ENCODE results near the gene KISS1R. TPM values are rescaled to one million over a fixed set of nuclear protein-coding genes. Genes with fewer than 3 reads are reported as not detected.

The KISS1R gene
- total and polyA plus RNA-seq, 2 donors (not counting 1 experiment from before 2014, with no cell fraction given): not detected

- no peak overlapping the region for H3K4me2 ChIP-seq (ENCODE audit: extremely low read depth, insufficient read depth, low read length)
- no peak overlapping the region for H3K27ac ChIP-seq (ENCODE audit: insufficient read depth, low read length)
Measured at GRCh38 chr19:873084-873483, 44.0 kb upstream of the KISS1R start.

GRCh38 chr19:873561-874041 is 43.5 kb upstream of the KISS1R start:
- no peak overlapping the region for H3K27ac ChIP-seq (ENCODE audit: insufficient read depth, low read length)
- H3K27me3 ChIP-seq (ENCODE audit: control insufficient read depth, insufficient read depth, low read length): no peaks in the 10 kb centered on the region
- H3K4me1 ChIP-seq (ENCODE audit: control insufficient read depth, extremely low read depth, insufficient read depth, low read length): peaks cover 11% of the 10 kb centered on the region
- no peaks in the 10 kb centered on the region for H4K20me1 ChIP-seq (ENCODE audit: control insufficient read depth, extremely low read depth, insufficient read depth, low read length)
- no peak overlapping the region for H2AFZ ChIP-seq (ENCODE audit: low read length)
- H3K4me3 ChIP-seq (replicated peaks in 1 of 4; ENCODE audit: control extremely low read depth in 1 of 4, insufficient read depth in 1 of 4, low read depth in 3 of 4, low read length in 4 of 4): no peak overlapping the region
- no peaks in the 10 kb centered on the region for H3K9me3 ChIP-seq (ENCODE audit: control insufficient read depth, insufficient read depth, low read depth, low read length)
- H3K79me2 ChIP-seq (ENCODE audit: control insufficient read depth, insufficient read depth, low read length): no peaks in the 10 kb centered on the region
- H3K4me2 ChIP-seq (ENCODE audit: extremely low read depth, insufficient read depth, low read length): no peak overlapping the region
- H3K36me3 ChIP-seq (ENCODE audit: control insufficient read depth, insufficient read depth, low read length): peaks cover 25% of the 10 kb centered on the region
- DNase-seq (ENCODE audit: low read depth in 2 of 2): no peak
- no peak overlapping the region for H3K9ac ChIP-seq (ENCODE audit: insufficient read depth, low read length)
- TF ChIP-seq CTCF (conservative IDR thresholded peaks at IDR 0.05 in 1 of 2, IDR thresholded peaks at IDR 0.05 in 1 of 2; ENCODE audit: low read depth in 1 of 2, low read length in 2 of 2) (no peak), EZH2 (IDR thresholded peaks at IDR 0.05; ENCODE audit: low read length, missing control alignments) (no peak)

More at GRCh38 chr19:873084-873483, 44.0 kb upstream of the KISS1R start:
- no peak overlapping the region for H2AFZ ChIP-seq (ENCODE audit: low read length)
- H3K9ac ChIP-seq (ENCODE audit: insufficient read depth, low read length): no peak overlapping the region
- TF ChIP-seq CTCF (conservative IDR thresholded peaks at IDR 0.05 in 1 of 2, IDR thresholded peaks at IDR 0.05 in 1 of 2; ENCODE audit: low read depth in 1 of 2, low read length in 2 of 2): no peak
- no peak for TF ChIP-seq EZH2 (IDR thresholded peaks at IDR 0.05; ENCODE audit: low read length, missing control alignments)
- peaks cover 11% of the 10 kb centered on the region for H3K4me1 ChIP-seq (ENCODE audit: control insufficient read depth, extremely low read depth, insufficient read depth, low read length)
- H3K9me3 ChIP-seq (ENCODE audit: control insufficient read depth, insufficient read depth, low read depth, low read length): no peaks in the 10 kb centered on the region
- no peaks in the 10 kb centered on the region for H3K27me3 ChIP-seq (ENCODE audit: control insufficient read depth, insufficient read depth, low read length)
- no peaks in the 10 kb centered on the region for H3K79me2 ChIP-seq (ENCODE audit: control insufficient read depth, insufficient read depth, low read length)
- no peak overlapping the region for H3K4me3 ChIP-seq (replicated peaks in 1 of 4; ENCODE audit: control extremely low read depth in 1 of 4, insufficient read depth in 1 of 4, low read depth in 3 of 4, low read length in 4 of 4)
- peaks cover 29% of the 10 kb centered on the region for H3K36me3 ChIP-seq (ENCODE audit: control insufficient read depth, insufficient read depth, low read length)
- DNase-seq (ENCODE audit: low read depth in 2 of 2): peak; percentile 55 to 64
- no peaks in the 10 kb centered on the region for H4K20me1 ChIP-seq (ENCODE audit: control insufficient read depth, extremely low read depth, insufficient read depth, low read length)

GRCh38 chr19:875265-875879 is 41.8 kb upstream of the KISS1R start:
- no peaks in the 10 kb centered on the region for H3K79me2 ChIP-seq (ENCODE audit: control insufficient read depth, insufficient read depth, low read length)
- H3K27me3 ChIP-seq (ENCODE audit: control insufficient read depth, insufficient read depth, low read length): no peaks in the 10 kb centered on the region
- no peak overlapping the region for H3K9ac ChIP-seq (ENCODE audit: insufficient read depth, low read length)
- no peak overlapping the region for H2AFZ ChIP-seq (ENCODE audit: low read length)
- no peaks in the 10 kb centered on the region for H3K9me3 ChIP-seq (ENCODE audit: control insufficient read depth, insufficient read depth, low read depth, low read length)
- no peak for TF ChIP-seq CTCF (conservative IDR thresholded peaks at IDR 0.05 in 1 of 2, IDR thresholded peaks at IDR 0.05 in 1 of 2; ENCODE audit: low read depth in 1 of 2, low read length in 2 of 2)
- no peak for TF ChIP-seq EZH2 (IDR thresholded peaks at IDR 0.05; ENCODE audit: low read length, missing control alignments)
- H3K36me3 ChIP-seq (ENCODE audit: control insufficient read depth, insufficient read depth, low read length): peaks cover 23% of the 10 kb centered on the region
- no peaks in the 10 kb centered on the region for H3K4me1 ChIP-seq (ENCODE audit: control insufficient read depth, extremely low read depth, insufficient read depth, low read length)
- no peak for DNase-seq (ENCODE audit: low read depth in 2 of 2)
- H3K4me3 ChIP-seq (replicated peaks in 1 of 4; ENCODE audit: control extremely low read depth in 1 of 4, insufficient read depth in 1 of 4, low read depth in 3 of 4, low read length in 4 of 4): no peak overlapping the region
- H3K27ac ChIP-seq (ENCODE audit: insufficient read depth, low read length): no peak overlapping the region
- no peaks in the 10 kb centered on the region for H4K20me1 ChIP-seq (ENCODE audit: control insufficient read depth, extremely low read depth, insufficient read depth, low read length)
- no peak overlapping the region for H3K4me2 ChIP-seq (ENCODE audit: extremely low read depth, insufficient read depth, low read length)

Data from fibroblast of lung (primary cell).